DOHH2 (cell line): ENCODE results near the gene MECP2.

Experiments used
- EZH2phosphoT487 ChIP-seq: fragments of 200-600 bp; sonication (generic); IDR thresholded peaks from 2 replicates; pipeline ENCODE4 v1.6.1; 2017; ENCODE audit warnings: borderline replicate concordance, mild to moderate bottlenecking, antibody characterized with exemption, low read length, moderate library complexity, mixed read lengths
- TF ChIP-seq, protein P1 (sequence below): fragments of 200-600 bp; sonication (generic); IDR thresholded peaks from one replicate; pipeline ENCODE4 v1.5.1; 2014; ENCODE audit warnings: antibody characterized with exemption, mild to moderate bottlenecking, low read depth, low read length; ENCODE audit not compliant: poor library complexity, severe bottlenecking

DNA sequence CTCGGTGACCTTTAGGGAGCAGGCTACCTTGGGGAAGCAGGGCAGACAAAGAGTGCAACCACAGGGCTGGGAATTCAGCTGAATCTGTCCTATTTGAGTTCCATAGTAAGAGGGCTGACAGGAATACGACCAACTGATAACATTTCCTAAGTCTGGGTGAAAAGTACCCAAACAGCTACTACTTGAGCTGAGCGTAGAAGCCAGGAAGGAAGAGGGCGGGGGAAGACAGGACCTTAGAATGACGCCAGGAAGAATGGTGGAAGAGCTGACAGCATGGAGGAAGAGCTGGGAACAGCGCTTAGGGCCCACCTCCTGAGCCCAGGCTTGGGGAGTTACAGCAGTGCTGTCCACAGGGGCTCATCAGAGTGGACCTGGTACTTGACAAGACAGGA is 14.4 kb downstream of the MECP2 start:
- TF ChIP-seq EZH2phosphoT487 = no peak
- TF ChIP-seq, protein P1, sequence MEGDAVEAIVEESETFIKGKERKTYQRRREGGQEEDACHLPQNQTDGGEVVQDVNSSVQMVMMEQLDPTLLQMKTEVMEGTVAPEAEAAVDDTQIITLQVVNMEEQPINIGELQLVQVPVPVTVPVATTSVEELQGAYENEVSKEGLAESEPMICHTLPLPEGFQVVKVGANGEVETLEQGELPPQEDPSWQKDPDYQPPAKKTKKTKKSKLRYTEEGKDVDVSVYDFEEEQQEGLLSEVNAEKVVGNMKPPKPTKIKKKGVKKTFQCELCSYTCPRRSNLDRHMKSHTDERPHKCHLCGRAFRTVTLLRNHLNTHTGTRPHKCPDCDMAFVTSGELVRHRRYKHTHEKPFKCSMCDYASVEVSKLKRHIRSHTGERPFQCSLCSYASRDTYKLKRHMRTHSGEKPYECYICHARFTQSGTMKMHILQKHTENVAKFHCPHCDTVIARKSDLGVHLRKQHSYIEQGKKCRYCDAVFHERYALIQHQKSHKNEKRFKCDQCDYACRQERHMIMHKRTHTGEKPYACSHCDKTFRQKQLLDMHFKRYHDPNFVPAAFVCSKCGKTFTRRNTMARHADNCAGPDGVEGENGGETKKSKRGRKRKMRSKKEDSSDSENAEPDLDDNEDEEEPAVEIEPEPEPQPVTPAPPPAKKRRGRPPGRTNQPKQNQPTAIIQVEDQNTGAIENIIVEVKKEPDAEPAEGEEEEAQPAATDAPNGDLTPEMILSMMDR = no peak
